ENCODE measurements around the gene RMI1. TPM values are rescaled to one million over a fixed set of nuclear protein-coding genes. Genes with fewer than 3 reads are reported as not detected.
A peak's percentile ranks its signal among the peaks of the same experiment; 100 is the strongest.

RMI1 gene
- total RNA-seq, 1 donor from 2014 or later: 20.3 TPM

DNA sequence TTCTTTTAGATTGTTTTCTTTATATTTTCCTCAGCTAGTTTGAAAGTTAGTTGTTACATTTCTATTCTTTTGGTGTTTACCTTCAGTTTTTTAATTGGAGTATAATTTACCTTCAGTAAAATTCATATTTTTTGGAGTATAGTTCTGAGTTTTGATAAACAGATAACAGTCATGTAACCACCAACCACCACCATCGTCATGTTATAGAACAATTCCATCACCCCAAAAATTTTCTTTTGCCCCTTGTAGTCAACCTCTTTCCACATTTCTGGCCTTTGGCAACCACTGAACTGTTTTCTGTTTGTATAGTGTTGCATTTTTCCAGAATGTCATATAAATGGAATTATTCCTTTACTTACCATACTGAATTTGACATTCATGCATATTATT lies 6.8 kb downstream of the RMI1 start:
- TF ChIP-seq, protein P1, sequence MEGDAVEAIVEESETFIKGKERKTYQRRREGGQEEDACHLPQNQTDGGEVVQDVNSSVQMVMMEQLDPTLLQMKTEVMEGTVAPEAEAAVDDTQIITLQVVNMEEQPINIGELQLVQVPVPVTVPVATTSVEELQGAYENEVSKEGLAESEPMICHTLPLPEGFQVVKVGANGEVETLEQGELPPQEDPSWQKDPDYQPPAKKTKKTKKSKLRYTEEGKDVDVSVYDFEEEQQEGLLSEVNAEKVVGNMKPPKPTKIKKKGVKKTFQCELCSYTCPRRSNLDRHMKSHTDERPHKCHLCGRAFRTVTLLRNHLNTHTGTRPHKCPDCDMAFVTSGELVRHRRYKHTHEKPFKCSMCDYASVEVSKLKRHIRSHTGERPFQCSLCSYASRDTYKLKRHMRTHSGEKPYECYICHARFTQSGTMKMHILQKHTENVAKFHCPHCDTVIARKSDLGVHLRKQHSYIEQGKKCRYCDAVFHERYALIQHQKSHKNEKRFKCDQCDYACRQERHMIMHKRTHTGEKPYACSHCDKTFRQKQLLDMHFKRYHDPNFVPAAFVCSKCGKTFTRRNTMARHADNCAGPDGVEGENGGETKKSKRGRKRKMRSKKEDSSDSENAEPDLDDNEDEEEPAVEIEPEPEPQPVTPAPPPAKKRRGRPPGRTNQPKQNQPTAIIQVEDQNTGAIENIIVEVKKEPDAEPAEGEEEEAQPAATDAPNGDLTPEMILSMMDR (conservative IDR thresholded peaks at IDR 0.05): no peak
- Mint-ChIP-seq H3K4me1 (ENCODE audit: unreplicated experiment) (peaks cover 25% of the 10 kb centered on the region), H3K9me3 (no peaks in the 10 kb centered on the region), H3K27me3 (no peaks in the 10 kb centered on the region), H3K4me3 (peak overlapping the region; percentile 60), H3K27ac (peak overlapping the region; percentile 87), H3K36me3 (peaks cover 27% of the 10 kb centered on the region)
- no peak for DNase-seq (ENCODE audit: extremely low spot score, unreplicated experiment)

DNA sequence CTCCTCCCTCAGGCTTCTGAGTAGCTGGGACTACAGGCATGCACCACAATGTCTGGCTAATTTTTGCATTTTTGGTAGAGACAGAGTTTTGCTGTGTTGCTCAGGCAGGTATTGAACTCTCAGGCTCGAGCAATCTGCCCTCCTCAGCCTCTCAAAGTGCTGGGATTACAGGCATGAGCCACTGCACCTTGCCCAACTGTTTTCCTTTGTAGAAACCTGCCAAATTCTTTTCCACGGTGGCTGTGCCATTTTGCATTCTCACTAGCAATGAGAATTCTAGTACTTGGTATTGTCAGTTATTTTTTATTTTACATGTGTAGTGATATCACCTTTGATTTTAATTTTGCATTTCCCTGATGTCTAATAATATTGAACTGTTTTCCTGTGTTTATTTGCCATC lies 7.8 kb downstream of the RMI1 start:
- no peak for DNase-seq (ENCODE audit: extremely low spot score, unreplicated experiment)
- H3K4me3 Mint-ChIP-seq: no peak overlapping the region
- peaks cover 16% of the 10 kb centered on the region for H3K4me1 Mint-ChIP-seq (ENCODE audit: unreplicated experiment)
- no peak overlapping the region for H3K27ac Mint-ChIP-seq
- H3K27me3 Mint-ChIP-seq: no peaks in the 10 kb centered on the region
- TF ChIP-seq, protein P1 (conservative IDR thresholded peaks at IDR 0.05): no peak
- no peaks in the 10 kb centered on the region for H3K9me3 Mint-ChIP-seq
- H3K36me3 Mint-ChIP-seq: peaks cover 31% of the 10 kb centered on the region

- peaks cover 10% of the 10 kb centered on the region for H3K4me1 Mint-ChIP-seq (ENCODE audit: unreplicated experiment)
- H3K36me3 Mint-ChIP-seq: peaks cover 41% of the 10 kb centered on the region
- H3K9me3 Mint-ChIP-seq: no peaks in the 10 kb centered on the region
- no peak overlapping the region for H3K27ac Mint-ChIP-seq
- H3K27me3 Mint-ChIP-seq: no peaks in the 10 kb centered on the region
- TF ChIP-seq, protein P1 (conservative IDR thresholded peaks at IDR 0.05): no peak
- H3K4me3 Mint-ChIP-seq: no peak overlapping the region
- DNase-seq (ENCODE audit: extremely low spot score, unreplicated experiment): no peak
Observed at GRCh38 chr9:83991355-83991754, 10.8 kb downstream of the RMI1 start.

- no peaks in the 10 kb centered on the region for H3K9me3 Mint-ChIP-seq
- no peaks in the 10 kb centered on the region for H3K27me3 Mint-ChIP-seq
- no peak overlapping the region for H3K4me3 Mint-ChIP-seq
- peaks cover 38% of the 10 kb centered on the region for H3K36me3 Mint-ChIP-seq
- no peak overlapping the region for H3K27ac Mint-ChIP-seq
- TF ChIP-seq, protein P1 (conservative IDR thresholded peaks at IDR 0.05): no peak
- no peak for DNase-seq (ENCODE audit: extremely low spot score, unreplicated experiment)
- peaks cover under 1% of the 10 kb centered on the region for H3K4me1 Mint-ChIP-seq (ENCODE audit: unreplicated experiment)
Observed at GRCh38 chr9:83992407-83992806, 11.8 kb downstream of the RMI1 start.

GRCh38 chr9:83992901-83993300 lies 12.3 kb downstream of the RMI1 start:
- Mint-ChIP-seq H3K4me3 (no peak overlapping the region), H3K9me3 (no peaks in the 10 kb centered on the region), H3K36me3 (peaks cover 38% of the 10 kb centered on the region), H3K27ac (no peak overlapping the region), H3K27me3 (no peaks in the 10 kb centered on the region), H3K4me1 (ENCODE audit: unreplicated experiment) (no peaks in the 10 kb centered on the region)
- TF ChIP-seq, protein P1 (conservative IDR thresholded peaks at IDR 0.05): no peak
- DNase-seq (ENCODE audit: extremely low spot score, unreplicated experiment): no peak

GRCh38 chr9:83996126-83996525 lies 15.5 kb downstream of the RMI1 start:
- Mint-ChIP-seq H3K36me3 (peaks cover 22% of the 10 kb centered on the region), H3K9me3 (no peaks in the 10 kb centered on the region), H3K27me3 (no peaks in the 10 kb centered on the region), H3K4me3 (no peak overlapping the region), H3K4me1 (ENCODE audit: unreplicated experiment) (peaks cover 4% of the 10 kb centered on the region), H3K27ac (no peak overlapping the region)
- TF ChIP-seq, protein P1 (conservative IDR thresholded peaks at IDR 0.05): no peak
- DNase-seq (ENCODE audit: extremely low spot score, unreplicated experiment): no peak

All from type B pancreatic cell (in vitro differentiated cells).